ENCODE results near the gene DHRSX. TPM values are rescaled to one million over a fixed set of nuclear protein-coding genes. Genes with fewer than 3 reads are reported as not detected.
"Not testable (repeated sequence)": the region's sequence is repeated elsewhere in the genome, so short reads cannot be mapped to it uniquely, and the experiment has no call there.

DHRSX gene
- polyA plus RNA-seq, 3 donors from 2014 or later, result 20.0 to 36.4 (median 23.2) TPM

DNA sequence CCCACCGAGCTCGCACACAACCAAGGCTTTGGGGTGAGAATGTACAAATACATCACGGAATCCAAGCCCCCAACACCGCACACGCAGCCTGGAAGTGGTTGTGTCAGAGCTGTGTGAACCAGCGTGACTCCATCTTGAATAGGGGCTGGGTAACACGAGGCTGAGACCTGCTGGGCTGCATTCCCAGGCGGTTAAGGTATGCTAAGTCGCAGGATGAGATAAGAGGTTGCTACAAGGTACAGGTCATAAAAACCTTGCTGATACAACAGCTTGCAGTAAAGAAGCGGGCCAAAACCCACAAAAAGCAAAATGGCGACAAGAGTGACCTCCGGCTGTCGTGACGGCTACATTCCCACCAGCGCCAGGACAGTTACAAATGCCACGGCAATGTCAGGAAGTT, 258.4 kb downstream of the DHRSX start:
- no peak overlapping the region for H3K4me3 Mint-ChIP-seq
- H3K9me3 Mint-ChIP-seq, result no peaks in the 10 kb centered on the region
- DNase-seq, result no peak
- H3K27ac Mint-ChIP-seq, result no peak overlapping the region
- peaks cover 0 to 8% of the 10 kb centered on the region in 2 donors for H3K4me1 Mint-ChIP-seq
- H3K36me3 Mint-ChIP-seq, result peaks cover 17 to 28% (median 25%) of the 10 kb centered on the region in 3 donors
- H3K27me3 Mint-ChIP-seq (ENCODE audit: low read depth in 3 of 3), result peaks cover 0 to 8% (median 0%) of the 10 kb centered on the region in 3 donors

- DNase-seq; H3K4me1 Mint-ChIP-seq; H3K4me3 Mint-ChIP-seq; H3K27ac Mint-ChIP-seq; H3K9me3 Mint-ChIP-seq; H3K27me3 Mint-ChIP-seq (ENCODE audit: low read depth in 3 of 3): not testable (repeated sequence)
- H3K36me3 Mint-ChIP-seq, result peaks cover 17 to 28% (median 25%) of the 10 kb centered on the region in 3 donors
Measured at GRCh38 chrX:2241496-2241895, 259.3 kb downstream of the DHRSX start.

- H3K4me1 Mint-ChIP-seq; H3K9me3 Mint-ChIP-seq; H3K27ac Mint-ChIP-seq; H3K4me3 Mint-ChIP-seq; H3K27me3 Mint-ChIP-seq (ENCODE audit: low read depth in 3 of 3); DNase-seq: not testable (repeated sequence)
- peaks cover 17 to 28% (median 25%) of the 10 kb centered on the region in 3 donors for H3K36me3 Mint-ChIP-seq
Measured at GRCh38 chrX:2240761-2241160, 260.0 kb downstream of the DHRSX start.

DNA sequence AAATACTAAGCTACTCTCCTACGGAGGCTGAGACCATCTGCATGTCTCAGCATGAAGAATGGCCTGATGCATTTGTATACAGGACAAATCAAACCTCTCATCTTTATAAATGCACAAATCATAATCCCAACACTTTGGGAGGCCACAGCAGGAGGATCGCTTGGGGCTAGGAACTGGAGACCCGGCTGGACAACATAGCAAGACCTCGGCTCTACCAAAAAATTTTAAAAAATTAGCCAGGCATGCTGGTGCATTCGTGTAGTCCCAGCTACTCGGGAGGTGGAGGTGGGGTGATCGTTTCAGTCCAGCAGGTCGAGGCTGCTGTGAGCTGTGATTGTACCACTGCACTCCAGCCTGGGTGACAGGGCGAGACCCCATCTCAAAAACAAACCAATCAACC, 262.8 kb downstream of the DHRSX start:
- peaks cover 14 to 15% of the 10 kb centered on the region in 2 donors for H3K4me1 Mint-ChIP-seq
- no peak overlapping the region for H3K4me3 Mint-ChIP-seq
- no peak overlapping the region for H3K27ac Mint-ChIP-seq
- peaks cover 13 to 28% (median 25%) of the 10 kb centered on the region in 3 donors for H3K36me3 Mint-ChIP-seq
- DNase-seq, result no peak
- peaks cover 2 to 4% (median 3%) of the 10 kb centered on the region in 3 donors for H3K27me3 Mint-ChIP-seq (ENCODE audit: low read depth in 3 of 3)
- no peaks in the 10 kb centered on the region for H3K9me3 Mint-ChIP-seq

GRCh38 chrX:2231570-2232192, 269.1 kb downstream of the DHRSX start:
- Mint-ChIP-seq H3K27ac (peak overlapping the region in 2 of 6 donors; percentile 5 to 43), H3K27me3 (ENCODE audit: low read depth in 3 of 3) (peaks cover 2 to 4% (median 3%) of the 10 kb centered on the region in 3 donors), H3K4me1 (peaks cover 39 to 44% of the 10 kb centered on the region in 2 donors), H3K36me3 (peaks cover 12 to 15% (median 12%) of the 10 kb centered on the region in 3 donors), H3K4me3 (no peak overlapping the region), H3K9me3 (peaks cover 0 to 5% (median 1%) of the 10 kb centered on the region in 6 donors)
- DNase-seq, result no peak

DNA sequence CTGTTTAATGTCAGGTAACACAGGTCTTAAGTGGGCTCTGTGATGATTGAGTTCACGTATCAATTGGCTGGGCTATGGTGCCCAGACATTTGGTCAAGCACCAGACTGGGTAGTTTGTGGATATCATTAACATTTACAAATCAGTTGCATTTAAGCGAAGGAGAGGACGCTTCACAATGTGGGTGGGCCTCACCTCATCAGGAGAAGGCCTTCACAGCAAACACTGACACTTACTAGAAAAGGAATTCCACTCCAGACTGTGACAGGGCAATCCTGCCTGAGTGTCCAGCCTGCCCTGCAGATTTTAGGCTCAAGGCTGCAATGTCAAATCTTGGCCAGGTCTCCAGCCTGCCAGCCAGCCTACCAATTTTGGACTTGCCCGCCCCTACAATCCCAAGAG, 270.3 kb downstream of the DHRSX start:
- Mint-ChIP-seq H3K27me3 (ENCODE audit: low read depth in 3 of 3) (peaks cover 2 to 4% (median 3%) of the 10 kb centered on the region in 3 donors), H3K4me3 (no peak overlapping the region), H3K27ac (no peak overlapping the region), H3K4me1 (peaks cover 44 to 50% of the 10 kb centered on the region in 2 donors), H3K9me3 (peaks cover 0 to 6% (median 3%) of the 10 kb centered on the region in 6 donors), H3K36me3 (peaks cover 12 to 15% (median 15%) of the 10 kb centered on the region in 3 donors)
- DNase-seq, result no peak

- Mint-ChIP-seq H3K4me3 (no peak overlapping the region), H3K27me3 (ENCODE audit: low read depth in 3 of 3) (peaks cover 2 to 5% (median 2%) of the 10 kb centered on the region in 3 donors), H3K36me3 (peaks cover 30 to 34% (median 33%) of the 10 kb centered on the region in 3 donors), H3K9me3 (peaks cover 0 to 15% (median 3%) of the 10 kb centered on the region in 6 donors), H3K27ac (peak overlapping the region in 5 of 6 donors; percentile 1 to 74 (median 49)), H3K4me1 (peaks cover 41 to 60% of the 10 kb centered on the region in 2 donors)
- DNase-seq, result no peak
Measured at GRCh38 chrX:2228536-2228935, 272.2 kb downstream of the DHRSX start.

GRCh38 chrX:2226906-2227656, 273.7 kb downstream of the DHRSX start:
- Mint-ChIP-seq H3K9me3 (peaks cover 3 to 25% (median 8%) of the 10 kb centered on the region in 6 donors), H3K4me3 (peak overlapping the region in 1 of 5 donors; percentile 4), H3K4me1 (peaks cover 44 to 65% of the 10 kb centered on the region in 2 donors), H3K27me3 (ENCODE audit: low read depth in 3 of 3) (peaks cover 2 to 5% (median 2%) of the 10 kb centered on the region in 3 donors), H3K36me3 (peaks cover 39 to 46% (median 44%) of the 10 kb centered on the region in 3 donors), H3K27ac (peak overlapping the region; percentile 35 to 92 (median 84))
- DNase-seq, result no peak

GRCh38 chrX:2226182-2226581, 274.6 kb downstream of the DHRSX start:
- peaks cover 7 to 30% (median 12%) of the 10 kb centered on the region in 6 donors for H3K9me3 Mint-ChIP-seq

GRCh38 chrX:2224597-2225235, 276.1 kb downstream of the DHRSX start:
- DNase-seq, result no peak
- peaks cover 65 to 84% of the 10 kb centered on the region in 2 donors for H3K4me1 Mint-ChIP-seq
- peaks cover 15 to 44% (median 23%) of the 10 kb centered on the region in 6 donors for H3K9me3 Mint-ChIP-seq
- H3K27ac Mint-ChIP-seq, result peak overlapping the region in 2 of 6 donors; percentile 26 to 66
- no peak overlapping the region for H3K4me3 Mint-ChIP-seq
- peaks cover 42 to 56% (median 53%) of the 10 kb centered on the region in 3 donors for H3K36me3 Mint-ChIP-seq
- H3K27me3 Mint-ChIP-seq (ENCODE audit: low read depth in 3 of 3), result peaks cover 0 to 15% (median 4%) of the 10 kb centered on the region in 3 donors

More at GRCh38 chrX:2226182-2226581, 274.6 kb downstream of the DHRSX start:
- Mint-ChIP-seq H3K27me3 (ENCODE audit: low read depth in 3 of 3) (peaks cover 0 to 6% (median 3%) of the 10 kb centered on the region in 3 donors), H3K36me3 (peaks cover 38 to 48% (median 46%) of the 10 kb centered on the region in 3 donors), H3K4me3 (no peak overlapping the region), H3K4me1 (peaks cover 52 to 74% of the 10 kb centered on the region in 2 donors), H3K27ac (no peak overlapping the region)
- DNase-seq, result no peak

- H3K4me3 Mint-ChIP-seq, result no peak overlapping the region
- peaks cover 65 to 84% of the 10 kb centered on the region in 2 donors for H3K4me1 Mint-ChIP-seq
- peaks cover 42 to 57% (median 54%) of the 10 kb centered on the region in 3 donors for H3K36me3 Mint-ChIP-seq
- peak overlapping the region in 2 of 6 donors; percentile 12 to 95 for H3K27ac Mint-ChIP-seq
- DNase-seq, result no peak
- peaks cover 0 to 16% (median 4%) of the 10 kb centered on the region in 3 donors for H3K27me3 Mint-ChIP-seq (ENCODE audit: low read depth in 3 of 3)
- H3K9me3 Mint-ChIP-seq, result peaks cover 20 to 50% (median 28%) of the 10 kb centered on the region in 6 donors
Measured at GRCh38 chrX:2224161-2224560, 276.6 kb downstream of the DHRSX start.

GRCh38 chrX:2220829-2221567, 279.8 kb downstream of the DHRSX start:
- H3K9me3 Mint-ChIP-seq, result peaks cover 26 to 54% (median 38%) of the 10 kb centered on the region in 6 donors
- H3K27me3 Mint-ChIP-seq (ENCODE audit: low read depth in 3 of 3), result peaks cover 2 to 23% (median 4%) of the 10 kb centered on the region in 3 donors
- H3K4me1 Mint-ChIP-seq, result peaks cover 59 to 76% of the 10 kb centered on the region in 2 donors
- peak; percentile 60 to 73 (median 61) for DNase-seq
- H3K4me3 Mint-ChIP-seq, result peak overlapping the region; percentile 46 to 72 (median 62)
- H3K27ac Mint-ChIP-seq, result peak overlapping the region; percentile 79 to 96 (median 90)
- H3K36me3 Mint-ChIP-seq, result peaks cover 50 to 64% (median 60%) of the 10 kb centered on the region in 3 donors

DNA sequence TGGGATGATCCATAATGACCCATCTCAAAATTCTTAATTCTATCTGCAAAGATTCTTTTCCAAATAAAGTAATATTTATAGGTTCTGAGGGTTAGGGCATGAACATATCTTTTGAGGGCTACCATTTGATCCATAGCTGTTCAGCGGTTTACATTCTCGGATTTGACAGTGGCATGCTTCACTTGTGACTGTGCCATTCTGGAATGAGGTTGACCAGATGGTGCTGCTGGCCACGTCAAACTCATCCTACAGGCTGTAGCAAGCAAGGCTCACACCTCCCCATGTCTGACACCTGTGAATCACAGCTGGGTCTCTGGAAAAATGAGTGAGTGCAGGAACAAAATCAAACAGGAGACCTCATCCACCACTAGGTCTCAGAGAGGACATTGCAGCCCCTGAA, 280.5 kb downstream of the DHRSX start:
- DNase-seq, result peak in 1 of 3 donors; percentile 29
- Mint-ChIP-seq H3K4me3 (peak overlapping the region; percentile 28 to 62 (median 44)), H3K27ac (peak overlapping the region in 5 of 6 donors; percentile 53 to 96 (median 91)), H3K36me3 (peaks cover 50 to 63% (median 55%) of the 10 kb centered on the region in 3 donors), H3K9me3 (peaks cover 26 to 52% (median 38%) of the 10 kb centered on the region in 6 donors), H3K4me1 (peaks cover 55 to 69% of the 10 kb centered on the region in 2 donors), H3K27me3 (ENCODE audit: low read depth in 3 of 3) (peaks cover 2 to 23% (median 3%) of the 10 kb centered on the region in 3 donors)

Data from immature natural killer cell (primary cell).